Neural cell (in vitro differentiated cells): Measurements from ENCODE around the gene ORM2. TPM values are rescaled to one million over a fixed set of nuclear protein-coding genes. Genes with fewer than 3 reads are reported as not detected.

Experiments used
- H2AFZ ChIP-seq: fragments of 200-600, 300-800 bp; sonication (generic), shearing (Covaris generic); 2 replicates; pipeline ENCODE4 v1.6.0; 2014; ENCODE audit warnings: low read depth, mild to moderate bottlenecking, antibody characterized with exemption, low read length, moderate library complexity
- H3F3A ChIP-seq: fragments of 200-600 bp; shearing (Covaris generic); 2 replicates; pipeline ENCODE4 v1.6.1; 2016; ENCODE audit warnings: mild to moderate bottlenecking, moderate library complexity, mixed read lengths, antibody characterized with exemption, low read length; ENCODE audit not compliant: insufficient read depth, poor library complexity, severe bottlenecking
- H3K27ac ChIP-seq: fragments of 200-600, 300-800 bp; sonication (generic), shearing (Covaris generic); 2 replicates; pipeline ENCODE4 v1.5.1; 2014; ENCODE audit warnings: mild to moderate bottlenecking, low read length, moderate library complexity
- H3K27me3 ChIP-seq: fragments of 300-800, 200-600 bp; sonication (generic), shearing (Covaris generic); 2 replicates; pipeline ENCODE4 v1.6.0; 2014; ENCODE audit warnings: mild to moderate bottlenecking, low read depth, low read length, moderate library complexity; ENCODE audit not compliant: insufficient read depth
- H3K36me3 ChIP-seq: fragments of 300-800, 200-600 bp; sonication (generic), shearing (Covaris generic); 2 replicates; pipeline ENCODE4 v1.5.1; 2014; ENCODE audit warnings: mild to moderate bottlenecking, antibody characterized with exemption, low read length, moderate library complexity; ENCODE audit not compliant: insufficient read depth
- H3K4me2 ChIP-seq: fragments of 300-800, 200-600 bp; sonication (generic), shearing (Covaris generic); 2 replicates; pipeline ENCODE4 v1.6.0; 2014; ENCODE audit warnings: mild to moderate bottlenecking, low read length
- H3K4me3 ChIP-seq: fragments of 300-800, 200-600 bp; sonication (generic), shearing (Covaris generic); 2 replicates; pipeline ENCODE4 v1.5.1; 2014; ENCODE audit warnings: mild to moderate bottlenecking, low read length, moderate library complexity
- H3K79me2 ChIP-seq: fragments of 200-600 bp; shearing (Covaris generic); replicated peaks from 2 replicates; pipeline ENCODE4 v1.6.0; 2014; ENCODE audit warnings: mild to moderate bottlenecking, low read length, moderate library complexity; ENCODE audit not compliant: insufficient read depth
- H3K9ac ChIP-seq: fragments of 300-800, 200-600 bp; sonication (generic), shearing (Covaris generic); 2 replicates; pipeline ENCODE4 v1.6.1; 2016; ENCODE audit warnings: mild to moderate bottlenecking, low read length, mixed read lengths
- H3K9me2 ChIP-seq: fragments of 200-600 bp; shearing (Covaris generic); 2 replicates; pipeline ENCODE4 v1.6.1; 2016; ENCODE audit warnings: mild to moderate bottlenecking, low read length, mixed read lengths; ENCODE audit not compliant: insufficient read depth
- H3K9me3 ChIP-seq: fragments of 200-600, 300-800 bp; sonication (generic), shearing (Covaris generic); 2 replicates; pipeline ENCODE4 v1.6.1; 2016; ENCODE audit warnings: mild to moderate bottlenecking, mixed run types, low read length, moderate library complexity, mixed read lengths
- H4K20me1 ChIP-seq: fragments of 200-600 bp; shearing (Covaris generic); 2 replicates; pipeline ENCODE4 v1.6.1; 2016; ENCODE audit warnings: mild to moderate bottlenecking, mixed run types; ENCODE audit not compliant: insufficient read depth
- CTCF ChIP-seq: fragments of 450-650 bp; IDR thresholded peaks from 2 replicates; pipeline ENCODE4 v1.5.1; 2014; ENCODE audit warnings: antibody characterized with exemption, mild to moderate bottlenecking, moderate library complexity; ENCODE audit not compliant: poor library complexity, severe bottlenecking
- EP300 ChIP-seq: fragments of 450-650 bp; conservative IDR thresholded peaks from 2 replicates; pipeline ENCODE4 v1.6.1; 2014; ENCODE audit warnings: antibody characterized with exemption, mild to moderate bottlenecking, moderate library complexity; ENCODE audit not compliant: poor library complexity, severe bottlenecking
- EZH2 ChIP-seq: fragments of 200-600, 300-800 bp; shearing (Covaris generic), sonication (generic); IDR thresholded peaks from 2 replicates; pipeline ENCODE4 v1.6.1; 2014; ENCODE audit warnings: antibody characterized with exemption, low read length, borderline replicate concordance, mild to moderate bottlenecking; ENCODE audit not compliant: insufficient read depth, poor library complexity, severe bottlenecking
- MXI1 ChIP-seq: fragments of 450-650 bp; conservative IDR thresholded peaks from 2 replicates; pipeline ENCODE4 v1.6.1; 2014; ENCODE audit warnings: antibody characterized with exemption, mild to moderate bottlenecking; ENCODE audit not compliant: poor library complexity, severe bottlenecking
- POLR2AphosphoS5 ChIP-seq: IDR thresholded peaks from 2 replicates; pipeline ENCODE4 v1.6.1; 2012
- RAD21 ChIP-seq: fragments of 450-650 bp; conservative IDR thresholded peaks from 2 replicates; pipeline ENCODE4 v1.6.1; 2014; ENCODE audit warnings: antibody characterized with exemption, mild to moderate bottlenecking, moderate library complexity
- SMC3 ChIP-seq: fragments of 450-650 bp; conservative IDR thresholded peaks from 2 replicates; pipeline ENCODE4 v1.6.1; 2014; ENCODE audit warnings: antibody characterized with exemption, mild to moderate bottlenecking, moderate library complexity; ENCODE audit not compliant: poor library complexity
- TAF1 ChIP-seq: IDR thresholded peaks from 2 replicates; pipeline ENCODE4 v1.6.1; 2012; ENCODE audit warnings: low read depth
- polyA plus RNA-seq: library from polyadenylated mRNA; depleted of rRNA; stranded (reverse); fragments of >200 nt; gene quantifications from 2 replicates; pipeline ENCODE4 v1.2.3, GENCODE V29; 2014
- TF ChIP-seq, protein P1 (sequence below): IDR thresholded peaks from 2 replicates; pipeline ENCODE4 v1.6.1; 2012; ENCODE audit warnings: borderline replicate concordance

ORM2 gene
- polyA plus RNA-seq, 1 donor from 2014 or later: not detected

DNA sequence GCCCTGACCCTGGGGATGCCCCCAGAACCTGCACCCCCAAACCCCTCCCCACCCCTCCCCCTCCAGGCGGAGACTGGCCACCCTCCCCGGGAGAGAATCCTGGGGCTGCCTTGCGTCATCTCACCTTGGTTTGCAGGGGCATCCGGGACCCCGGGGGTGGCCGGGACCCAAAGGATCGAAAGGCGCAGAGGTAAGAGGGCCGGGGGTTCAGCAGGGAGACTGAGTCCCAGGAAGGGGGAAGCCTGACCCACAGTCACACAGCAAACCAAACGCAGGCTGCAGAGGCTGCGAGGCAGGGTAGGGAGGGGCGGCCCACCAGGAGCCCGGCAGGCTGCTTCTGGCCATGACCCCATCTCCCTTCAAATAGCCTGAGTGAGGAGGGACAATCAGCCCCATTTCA is 40.6 kb upstream of the ORM2 start:
- no peaks in the 10 kb centered on the region for H3F3A ChIP-seq
- TF ChIP-seq SMC3 (no peak), EP300 (no peak), RAD21 (no peak)
- no peaks in the 10 kb centered on the region for H3K9me2 ChIP-seq
- H3K9ac ChIP-seq: no peak overlapping the region
- no peaks in the 10 kb centered on the region for H3K27me3 ChIP-seq
- H3K27ac ChIP-seq: no peak overlapping the region
- H3K36me3 ChIP-seq: no peaks in the 10 kb centered on the region
- H3K4me3 ChIP-seq: no peak overlapping the region
- H3K79me2 ChIP-seq: no peaks in the 10 kb centered on the region
- H4K20me1 ChIP-seq: no peaks in the 10 kb centered on the region
- no peak overlapping the region for H3K4me2 ChIP-seq
- no peak overlapping the region for H2AFZ ChIP-seq
- H3K9me3 ChIP-seq: no peaks in the 10 kb centered on the region

DNA sequence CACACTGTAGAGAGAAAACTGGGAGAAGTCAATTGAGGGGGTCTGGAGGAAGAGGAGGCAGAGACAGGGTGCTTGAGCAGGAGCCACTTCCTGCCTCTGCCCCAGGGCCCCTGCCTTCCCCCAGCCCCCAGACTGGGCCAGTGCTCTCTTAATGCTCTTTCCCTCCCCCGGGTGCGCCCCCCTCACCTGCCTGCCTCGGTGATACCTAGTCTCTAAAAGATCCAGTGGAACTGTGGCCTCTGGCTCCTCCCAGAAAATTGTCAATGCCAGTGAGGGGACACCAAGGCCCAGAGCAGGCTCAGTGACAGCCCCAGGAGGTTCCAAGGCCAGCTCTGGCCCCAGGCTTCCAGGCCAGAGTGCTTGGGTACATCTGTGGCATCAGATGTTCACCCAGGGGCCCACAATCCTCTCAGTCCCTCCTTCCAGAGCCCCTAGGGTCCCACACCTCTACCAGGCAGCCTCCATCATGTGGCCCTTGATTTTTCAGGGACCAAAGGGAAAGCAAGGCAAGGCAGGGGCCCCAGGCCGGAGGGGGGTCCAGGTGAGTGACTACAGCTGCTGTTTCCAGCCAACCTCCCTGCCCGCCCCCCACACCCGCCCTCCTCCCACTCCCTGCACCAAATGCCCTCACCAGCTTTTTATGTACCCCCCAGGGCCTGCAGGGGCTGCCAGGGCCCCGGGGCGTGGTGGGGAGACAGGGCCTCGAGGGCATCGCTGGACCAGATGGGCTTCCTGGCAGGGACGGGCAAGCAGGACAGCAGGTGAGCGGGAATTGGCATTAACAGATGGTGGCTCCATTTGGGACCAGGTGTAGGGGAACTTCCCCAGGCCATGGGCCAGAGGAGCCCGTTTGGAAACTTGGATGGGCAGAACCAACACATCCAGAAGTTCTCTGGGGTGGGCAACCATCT is 39.8 kb upstream of the ORM2 start:
- Histone ChIP-seq H3K4me2 (no peak overlapping the region), H3K79me2 (no peaks in the 10 kb centered on the region), H3K9me2 (no peaks in the 10 kb centered on the region), H4K20me1 (no peaks in the 10 kb centered on the region), H3K9ac (no peak overlapping the region), H3K36me3 (no peaks in the 10 kb centered on the region), H3K27ac (no peak overlapping the region), H3K9me3 (no peaks in the 10 kb centered on the region), H3F3A (no peaks in the 10 kb centered on the region), H3K27me3 (no peaks in the 10 kb centered on the region), H2AFZ (no peak overlapping the region), H3K4me3 (no peak overlapping the region)
- TF ChIP-seq TAF1: no peak
- TF ChIP-seq, protein P1, sequence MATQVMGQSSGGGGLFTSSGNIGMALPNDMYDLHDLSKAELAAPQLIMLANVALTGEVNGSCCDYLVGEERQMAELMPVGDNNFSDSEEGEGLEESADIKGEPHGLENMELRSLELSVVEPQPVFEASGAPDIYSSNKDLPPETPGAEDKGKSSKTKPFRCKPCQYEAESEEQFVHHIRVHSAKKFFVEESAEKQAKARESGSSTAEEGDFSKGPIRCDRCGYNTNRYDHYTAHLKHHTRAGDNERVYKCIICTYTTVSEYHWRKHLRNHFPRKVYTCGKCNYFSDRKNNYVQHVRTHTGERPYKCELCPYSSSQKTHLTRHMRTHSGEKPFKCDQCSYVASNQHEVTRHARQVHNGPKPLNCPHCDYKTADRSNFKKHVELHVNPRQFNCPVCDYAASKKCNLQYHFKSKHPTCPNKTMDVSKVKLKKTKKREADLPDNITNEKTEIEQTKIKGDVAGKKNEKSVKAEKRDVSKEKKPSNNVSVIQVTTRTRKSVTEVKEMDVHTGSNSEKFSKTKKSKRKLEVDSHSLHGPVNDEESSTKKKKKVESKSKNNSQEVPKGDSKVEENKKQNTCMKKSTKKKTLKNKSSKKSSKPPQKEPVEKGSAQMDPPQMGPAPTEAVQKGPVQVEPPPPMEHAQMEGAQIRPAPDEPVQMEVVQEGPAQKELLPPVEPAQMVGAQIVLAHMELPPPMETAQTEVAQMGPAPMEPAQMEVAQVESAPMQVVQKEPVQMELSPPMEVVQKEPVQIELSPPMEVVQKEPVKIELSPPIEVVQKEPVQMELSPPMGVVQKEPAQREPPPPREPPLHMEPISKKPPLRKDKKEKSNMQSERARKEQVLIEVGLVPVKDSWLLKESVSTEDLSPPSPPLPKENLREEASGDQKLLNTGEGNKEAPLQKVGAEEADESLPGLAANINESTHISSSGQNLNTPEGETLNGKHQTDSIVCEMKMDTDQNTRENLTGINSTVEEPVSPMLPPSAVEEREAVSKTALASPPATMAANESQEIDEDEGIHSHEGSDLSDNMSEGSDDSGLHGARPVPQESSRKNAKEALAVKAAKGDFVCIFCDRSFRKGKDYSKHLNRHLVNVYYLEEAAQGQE: no peak

GRCh38 chr9:114290561-114290986 is 39.1 kb upstream of the ORM2 start:
- H2AFZ ChIP-seq: no peak overlapping the region
- H3K4me2 ChIP-seq: no peak overlapping the region
- H3K79me2 ChIP-seq: no peaks in the 10 kb centered on the region
- no peak overlapping the region for H3K27ac ChIP-seq
- no peaks in the 10 kb centered on the region for H3K27me3 ChIP-seq
- peaks cover 3% of the 10 kb centered on the region for H3K9me3 ChIP-seq
- H3K36me3 ChIP-seq: no peaks in the 10 kb centered on the region
- no peaks in the 10 kb centered on the region for H3F3A ChIP-seq
- no peaks in the 10 kb centered on the region for H4K20me1 ChIP-seq
- H3K9ac ChIP-seq: no peak overlapping the region
- no peaks in the 10 kb centered on the region for H3K9me2 ChIP-seq
- TF ChIP-seq EP300 (no peak), EZH2 (no peak), SMC3 (no peak), MXI1 (no peak), POLR2AphosphoS5 (no peak), TAF1 (no peak), CTCF (no peak), RAD21 (no peak)
- TF ChIP-seq, protein P1: no peak
- H3K4me3 ChIP-seq: no peak overlapping the region
